K562 (cell line): ENCODE results near the gene RASSF3. TPM values are rescaled to one million over a fixed set of nuclear protein-coding genes. Genes with fewer than 3 reads are reported as not detected.

Source experiments
- C11orf30 ChIP-seq: fragments of 450-650 bp; IDR thresholded peaks from 2 replicates; pipeline ENCODE4 v1.6.1; 2016; ENCODE audit warnings: low read depth, mild to moderate bottlenecking
- CEBPG ChIP-seq, 3 experiments: fragments of 200-800 bp in 1 of 3; sonication (Bioruptor generic) in 1 of 3; sonication (generic) in 1 of 3; formaldehyde crosslinking in 1 of 3; IDR thresholded peaks in 2 of 3; conservative IDR thresholded peaks in 1 of 3; 2 replicates each; pipeline versions ENCODE4 v1.6.1 to v1.8.0; 2016 to 2022; ENCODE audit warnings: missing compliant biosample characterization in 2 of 3, missing genetic modification characterization in 2 of 3, mild to moderate bottlenecking in 1 of 3, missing genetic modification reagents in 1 of 3
- CXXC5 ChIP-seq: fragments of 250-450 bp; sonication (Bioruptor Pico); IDR thresholded peaks from 2 replicates; pipeline ENCODE4 v1.8.0; 2022; ENCODE audit warnings: inconsistent platforms, mild to moderate bottlenecking, moderate library complexity
- ELF1 ChIP-seq: fragments of 200-800 bp; sonication (Bioruptor generic); IDR thresholded peaks from 2 replicates; pipeline ENCODE4 v1.6.1; 2016; ENCODE audit warnings: missing genetic modification characterization, missing compliant biosample characterization
- EP300 ChIP-seq: IDR thresholded peaks from 2 replicates; pipeline ENCODE4 v1.6.1; 2012; ENCODE audit warnings: low read length, improper control_type of control experiment
- ETV1 ChIP-seq: fragments of 450-650 bp; conservative IDR thresholded peaks from 2 replicates; pipeline ENCODE4 v1.6.1; 2016; ENCODE audit warnings: missing genetic modification characterization, control low read depth, low read depth, missing compliant biosample characterization
- HDAC1 ChIP-seq, 2 experiments: fragments of 450-650 bp; IDR thresholded peaks; 2 replicates each; pipeline ENCODE4 v1.6.1; 2016 to 2017; ENCODE audit warnings: inconsistent platforms in 1 of 2, mild to moderate bottlenecking in 1 of 2, moderate library complexity in 1 of 2
- MEF2D ChIP-seq: conservative IDR thresholded peaks from 2 replicates; pipeline ENCODE4 v1.6.1; 2016; ENCODE audit warnings: low read depth, missing genetic modification characterization, missing compliant biosample characterization
- POLR2AphosphoS5 ChIP-seq: IDR thresholded peaks from 2 replicates; pipeline ENCODE4 v1.6.1; 2011; ENCODE audit warnings: mild to moderate bottlenecking, low read depth, low read length, moderate library complexity; ENCODE audit not compliant: control insufficient read depth, insufficient read depth
- PYGO2 ChIP-seq: fragments of 450-650 bp; IDR thresholded peaks from 2 replicates; pipeline ENCODE4 v1.6.1; 2016; ENCODE audit warnings: mild to moderate bottlenecking, missing genetic modification characterization, moderate library complexity, missing compliant biosample characterization
- RFX5 ChIP-seq: IDR thresholded peaks from 2 replicates; pipeline ENCODE4 v1.6.1; 2011; ENCODE audit warnings: low read depth, mild to moderate bottlenecking, improper control_type of control experiment, low read length
- SMAD4 ChIP-seq: fragments of 250-450 bp; sonication (Bioruptor Pico); conservative IDR thresholded peaks from 2 replicates; pipeline ENCODE4 v1.8.0; 2021; ENCODE audit warnings: inconsistent platforms, mild to moderate bottlenecking, moderate library complexity
- SOX6 ChIP-seq: fragments of 450-650 bp; IDR thresholded peaks from 2 replicates; pipeline ENCODE4 v1.6.1; 2014; ENCODE audit warnings: mild to moderate bottlenecking
- STAT5A ChIP-seq: IDR thresholded peaks from 2 replicates; pipeline ENCODE4 v1.6.1; 2012; ENCODE audit warnings: low read length, inconsistent platforms, borderline replicate concordance
- TBL1XR1 ChIP-seq, 2 experiments: IDR thresholded peaks; 2 replicates each; pipeline ENCODE4 v1.6.1; 2012; ENCODE audit warnings: improper control_type of control experiment in 2 of 2, low read length in 2 of 2, mild to moderate bottlenecking in 1 of 2
- ZEB2 ChIP-seq: fragments of 450-650 bp; IDR thresholded peaks from 2 replicates; pipeline ENCODE4 v1.6.1; 2016
- ZFP36 ChIP-seq: fragments of 150-350 bp; IDR thresholded peaks from 2 replicates; pipeline ENCODE4 v1.6.1; 2018; ENCODE audit warnings: low read length, low read depth; ENCODE audit not compliant: partially characterized antibody
- ZNF316 ChIP-seq: fragments of 450-650 bp; IDR thresholded peaks from 2 replicates; pipeline ENCODE4 v1.6.1; 2016
- ZNF583 ChIP-seq: fragments of 250-450 bp; sonication (Bioruptor Pico); IDR thresholded peaks from 2 replicates; pipeline ENCODE4 v1.4.0; 2020
- ZNF644 ChIP-seq: fragments of 200-800 bp; sonication (Bioruptor generic); IDR thresholded peaks from 2 replicates; pipeline ENCODE4 v1.6.1; 2016; ENCODE audit warnings: low read depth, missing genetic modification characterization, missing compliant biosample characterization
- polyA plus RNA-seq, 8 experiments: library from polyadenylated mRNA; depleted of rRNA in 4 of 8; stranded (reverse) in 5 of 8; unstranded in 3 of 8; fragments of >200 nt; fragmentation: Nextera tagmentation in 2 of 8; fragmentation: Illumina TruSeq in 1 of 8; extraction: Ambion mirVana in 2 of 8; extraction: Trizol in 1 of 8; gene quantifications; 2 replicates each; pipeline versions ENCODE4 v1.2.1 to v1.2.3, GENCODE V29; 2011 to 2014; ENCODE audit warnings: inconsistent platforms in 1 of 8, missing spikeins in 1 of 8
- total RNA-seq, 7 experiments: library from RNA; depleted of rRNA in 6 of 7; stranded (reverse); fragments of >200 nt in 6 of 7; fragmentation: Illumina TruSeq in 2 of 7; extraction: Trizol in 2 of 7; gene quantifications; 2 replicates each; pipeline versions ENCODE4 v1.2.1 to v1.2.3, GENCODE V29; 2011 to 2021; ENCODE audit warnings: low replicate concordance in 1 of 7
- TF ChIP-seq, protein P1 (sequence below), 3 experiments: fragments of 200-800 bp in 1 of 3; fragments of 250-450 bp in 1 of 3; fragments of 450-650 bp in 1 of 3; sonication (Bioruptor Pico) in 1 of 3; sonication (Bioruptor generic) in 1 of 3; formaldehyde crosslinking in 1 of 3; IDR thresholded peaks; 2 replicates each; pipeline versions ENCODE4 v1.6.1 to v1.8.0; 2016 to 2022; ENCODE audit warnings: mild to moderate bottlenecking in 2 of 3, missing genetic modification characterization in 2 of 3, missing compliant biosample characterization in 1 of 3, moderate library complexity in 1 of 3
- TF ChIP-seq, protein P2 (sequence below), 2 experiments: IDR thresholded peaks; 2 replicates each; pipeline ENCODE4 v1.6.1; 2012; ENCODE audit warnings: improper control_type of control experiment in 2 of 2, low read depth in 2 of 2, low read length in 2 of 2, borderline replicate concordance in 1 of 2

The RASSF3 gene
- total and polyA plus RNA-seq, 9 of the 15 experiments (the other 6 are each of a cell fraction or from before 2014, with no cell fraction given): 3.7 to 39.2 (median 20.2) TPM

DNA sequence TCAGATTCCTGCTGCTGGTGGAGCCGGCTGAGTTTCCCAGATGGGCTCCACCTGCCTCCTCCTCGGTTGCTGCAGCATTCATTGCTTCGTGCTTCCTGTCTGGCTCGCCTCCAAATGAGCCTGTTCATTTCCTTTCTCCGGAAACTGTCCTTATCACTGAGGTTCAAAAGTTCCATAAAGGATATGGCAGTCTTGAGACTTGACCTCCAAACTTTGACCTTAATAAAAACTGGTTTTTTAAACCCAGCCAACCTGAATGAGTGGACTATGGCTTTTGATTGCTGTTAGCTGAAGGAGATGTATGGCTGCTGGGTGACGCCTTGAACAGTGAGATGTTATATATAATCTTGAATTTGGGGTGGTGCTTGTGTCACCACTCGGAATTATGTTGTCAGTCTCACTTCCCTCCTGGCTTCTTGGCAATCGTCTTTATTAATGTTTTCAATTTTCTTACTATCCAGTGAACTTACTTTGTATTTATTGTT, 62.7 kb downstream of the RASSF3 start (continued):
- TF ChIP-seq TBL1XR1 (IDR thresholded peaks at IDR 0.05; ENCODE audit: low read length in 2 of 2) (peak in 1 of 2 experiments; percentile 15; a peak in 1 of 4 replicates), ZFP36 (no peak), RFX5 (no peak), ZNF583 (CRISPR knock-in tag) (0 out of 2 replicates have a peak, but pooled peaks have one; percentile 17), C11orf30 (no peak), CXXC5 (CRISPR knock-in tag) (peak; percentile 66), HDAC1 (IDR thresholded peaks at IDR 0.05) (peak in 1 of 2 experiments; percentile 77; a peak in 2 of 4 replicates), SOX6 (0 out of 2 replicates have a peak, but pooled peaks have one; percentile 16), POLR2AphosphoS5 (peak; percentile 58), PYGO2 (tag) (peak; percentile 84), ZEB2 (no peak), EP300 (peak; percentile 84), SMAD4 (CRISPR knock-in tag) (peak; percentile 86), MEF2D (tag) (peak; percentile 42; the same call in 1 of the 2 replicates), ZNF644 (peak; percentile 85), ELF1 (peak; percentile 45; the same call in 1 of the 2 replicates), ZNF316 (no peak), STAT5A (no peak; the same call in 1 of the 2 replicates), ETV1 (tag) (peak; percentile 99), CEBPG (CRISPR knock-in tag; IDR thresholded peaks at IDR 0.05) (no peak), CEBPG (tag; conservative IDR thresholded peaks at IDR 0.05 in 1 of 2, IDR thresholded peaks at IDR 0.05 in 1 of 2) (no peak)
- TF ChIP-seq, protein P1, sequence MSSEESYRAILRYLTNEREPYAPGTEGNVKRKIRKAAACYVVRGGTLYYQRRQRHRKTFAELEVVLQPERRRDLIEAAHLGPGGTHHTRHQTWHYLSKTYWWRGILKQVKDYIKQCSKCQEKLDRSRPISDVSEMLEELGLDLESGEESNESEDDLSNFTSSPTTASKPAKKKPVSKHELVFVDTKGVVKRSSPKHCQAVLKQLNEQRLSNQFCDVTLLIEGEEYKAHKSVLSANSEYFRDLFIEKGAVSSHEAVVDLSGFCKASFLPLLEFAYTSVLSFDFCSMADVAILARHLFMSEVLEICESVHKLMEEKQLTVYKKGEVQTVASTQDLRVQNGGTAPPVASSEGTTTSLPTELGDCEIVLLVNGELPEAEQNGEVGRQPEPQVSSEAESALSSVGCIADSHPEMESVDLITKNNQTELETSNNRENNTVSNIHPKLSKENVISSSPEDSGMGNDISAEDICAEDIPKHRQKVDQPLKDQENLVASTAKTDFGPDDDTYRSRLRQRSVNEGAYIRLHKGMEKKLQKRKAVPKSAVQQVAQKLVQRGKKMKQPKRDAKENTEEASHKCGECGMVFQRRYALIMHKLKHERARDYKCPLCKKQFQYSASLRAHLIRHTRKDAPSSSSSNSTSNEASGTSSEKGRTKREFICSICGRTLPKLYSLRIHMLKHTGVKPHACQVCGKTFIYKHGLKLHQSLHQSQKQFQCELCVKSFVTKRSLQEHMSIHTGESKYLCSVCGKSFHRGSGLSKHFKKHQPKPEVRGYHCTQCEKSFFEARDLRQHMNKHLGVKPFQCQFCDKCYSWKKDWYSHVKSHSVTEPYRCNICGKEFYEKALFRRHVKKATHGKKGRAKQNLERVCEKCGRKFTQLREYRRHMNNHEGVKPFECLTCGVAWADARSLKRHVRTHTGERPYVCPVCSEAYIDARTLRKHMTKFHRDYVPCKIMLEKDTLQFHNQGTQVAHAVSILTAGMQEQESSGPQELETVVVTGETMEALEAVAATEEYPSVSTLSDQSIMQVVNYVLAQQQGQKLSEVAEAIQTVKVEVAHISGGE (CRISPR knock-in tag; IDR thresholded peaks at IDR 0.05): peak in 1 of 3 experiments; percentile 70; a peak in 2 of 6 replicates
- TF ChIP-seq, protein P2, sequence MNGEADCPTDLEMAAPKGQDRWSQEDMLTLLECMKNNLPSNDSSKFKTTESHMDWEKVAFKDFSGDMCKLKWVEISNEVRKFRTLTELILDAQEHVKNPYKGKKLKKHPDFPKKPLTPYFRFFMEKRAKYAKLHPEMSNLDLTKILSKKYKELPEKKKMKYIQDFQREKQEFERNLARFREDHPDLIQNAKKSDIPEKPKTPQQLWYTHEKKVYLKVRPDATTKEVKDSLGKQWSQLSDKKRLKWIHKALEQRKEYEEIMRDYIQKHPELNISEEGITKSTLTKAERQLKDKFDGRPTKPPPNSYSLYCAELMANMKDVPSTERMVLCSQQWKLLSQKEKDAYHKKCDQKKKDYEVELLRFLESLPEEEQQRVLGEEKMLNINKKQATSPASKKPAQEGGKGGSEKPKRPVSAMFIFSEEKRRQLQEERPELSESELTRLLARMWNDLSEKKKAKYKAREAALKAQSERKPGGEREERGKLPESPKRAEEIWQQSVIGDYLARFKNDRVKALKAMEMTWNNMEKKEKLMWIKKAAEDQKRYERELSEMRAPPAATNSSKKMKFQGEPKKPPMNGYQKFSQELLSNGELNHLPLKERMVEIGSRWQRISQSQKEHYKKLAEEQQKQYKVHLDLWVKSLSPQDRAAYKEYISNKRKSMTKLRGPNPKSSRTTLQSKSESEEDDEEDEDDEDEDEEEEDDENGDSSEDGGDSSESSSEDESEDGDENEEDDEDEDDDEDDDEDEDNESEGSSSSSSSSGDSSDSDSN (IDR thresholded peaks at IDR 0.05; ENCODE audit: borderline replicate concordance in 1 of 2, low read depth in 2 of 2, low read length in 2 of 2): peak in 1 of 2 experiments; percentile 49; a peak in 1 of 4 replicates
